Measurements from ENCODE around the gene MARCHF3. TPM values are rescaled to one million over a fixed set of nuclear protein-coding genes. Genes with fewer than 3 reads are reported as not detected.
"Not testable (repeated sequence)": the region's sequence is repeated elsewhere in the genome, so short reads cannot be mapped to it uniquely, and the experiment has no call there.

The MARCHF3 gene
- total and polyA plus RNA-seq, 7 donors = 4.4 to 31.8 (median 14.6) TPM

GRCh38 chr5:127026166-127026565 is 4.2 kb downstream of the MARCHF3 start:
- DNase-seq = no peak
- intact Hi-C loops (cut with DNase I) = no loop called here
- no peaks in the 10 kb centered on the region for H3K36me3 ChIP-seq
- no peak overlapping the region for H3K27ac ChIP-seq
- H3K27me3 ChIP-seq = peaks cover 0 to 5% (median 0%) of the 10 kb centered on the region in 3 donors
- H3K9me3 ChIP-seq = no peaks in the 10 kb centered on the region
- peaks cover 0 to 19% (median 4%) of the 10 kb centered on the region in 4 donors for H3K4me1 ChIP-seq
- H3K4me3 ChIP-seq = no peak overlapping the region
- 85 to 94% methylated on average over 2 of the region's 2 CpGs for WGBS, 2 donors
- TF ChIP-seq POLR2AphosphoS5 (IDR thresholded peaks at IDR 0.05) = no peak
- no peak for TF ChIP-seq EP300 (IDR thresholded peaks at IDR 0.05)
- no peak for TF ChIP-seq POLR2A (IDR thresholded peaks at IDR 0.05)
- TF ChIP-seq CTCF (IDR thresholded peaks at IDR 0.05) = no peak

GRCh38 chr5:127025467-127025866 is 4.9 kb downstream of the MARCHF3 start:
- no peak overlapping the region for H3K27ac ChIP-seq
- H3K36me3 ChIP-seq = no peaks in the 10 kb centered on the region
- DNase-seq = no peak
- intact Hi-C loops (cut with DNase I) = no loop called here
- TF ChIP-seq EP300 (IDR thresholded peaks at IDR 0.05) = no peak
- no peak for TF ChIP-seq CTCF (IDR thresholded peaks at IDR 0.05)
- TF ChIP-seq POLR2AphosphoS5 (IDR thresholded peaks at IDR 0.05) = no peak
- TF ChIP-seq POLR2A (IDR thresholded peaks at IDR 0.05) = no peak
- H3K9me3 ChIP-seq = no peaks in the 10 kb centered on the region
- 79 to 83% methylated on average over 1 of the region's 1 CpG for WGBS, 2 donors
- peaks cover 0 to 15% (median 2%) of the 10 kb centered on the region in 4 donors for H3K4me1 ChIP-seq
- no peak overlapping the region for H3K4me3 ChIP-seq
- H3K27me3 ChIP-seq = peaks cover 0 to 5% (median 0%) of the 10 kb centered on the region in 3 donors

- DNase-seq = no peak
- Histone ChIP-seq H3K36me3 (no peaks in the 10 kb centered on the region), H3K27ac (no peak overlapping the region), H3K9me3 (no peaks in the 10 kb centered on the region), H3K27me3 (peaks cover 0 to 5% (median 0%) of the 10 kb centered on the region in 3 donors), H3K4me3 (no peak overlapping the region), H3K4me1 (peaks cover 0 to 12% (median 2%) of the 10 kb centered on the region in 4 donors)
- 65 to 84% methylated on average over 4 of the region's 4 CpGs for WGBS, 2 donors
- intact Hi-C loops (cut with DNase I) = no loop called here
- TF ChIP-seq EP300 (IDR thresholded peaks at IDR 0.05) (no peak), POLR2AphosphoS5 (IDR thresholded peaks at IDR 0.05) (peak in 1 of 4 donors; percentile 31)
These were observed 5.5 kb downstream of the MARCHF3 start for GRCh38 chr5:127024821-127025220.

GRCh38 chr5:127023552-127024191 is 6.7 kb downstream of the MARCHF3 start:
- 94 to 95% methylated on average over 7 of the region's 7 CpGs for WGBS, 2 donors
- H3K4me3 ChIP-seq; H3K27ac ChIP-seq; H3K9me3 ChIP-seq; H3K27me3 ChIP-seq; intact Hi-C loops (cut with DNase I); H3K36me3 ChIP-seq; DNase-seq; H3K4me1 ChIP-seq: not testable (repeated sequence)

- intact Hi-C loops (cut with DNase I) = no loop called here
These were observed 7.5 kb downstream of the MARCHF3 start for GRCh38 chr5:127022846-127023245.

More at GRCh38 chr5:127022846-127023245, 7.5 kb downstream of the MARCHF3 start:
- Histone ChIP-seq H3K4me1 (no peaks in the 10 kb centered on the region), H3K9me3 (no peaks in the 10 kb centered on the region), H3K27me3 (no peaks in the 10 kb centered on the region), H3K27ac (no peak overlapping the region), H3K4me3 (no peak overlapping the region), H3K36me3 (no peaks in the 10 kb centered on the region)
- WGBS, 2 donors = 75 to 84% methylated on average over 3 of the region's 3 CpGs
- no peak for DNase-seq
- TF ChIP-seq CTCF (IDR thresholded peaks at IDR 0.05) = no peak
- no peak for TF ChIP-seq POLR2AphosphoS5 (IDR thresholded peaks at IDR 0.05)
- no peak for TF ChIP-seq POLR2A (IDR thresholded peaks at IDR 0.05)
- TF ChIP-seq EP300 (IDR thresholded peaks at IDR 0.05) = no peak
